ENCODE measurements around the gene ZSCAN10. TPM values are rescaled to one million over a fixed set of nuclear protein-coding genes. Genes with fewer than 3 reads are reported as not detected.

The ZSCAN10 gene
- total RNA-seq, 4 donors from 2014 or later: not detected

- H3K27me3 ChIP-seq: no peaks in the 10 kb centered on the region
- no peak overlapping the region for H3K27ac ChIP-seq
- H3K36me3 ChIP-seq: no peaks in the 10 kb centered on the region
- no peak overlapping the region for H3K4me3 ChIP-seq (replicated peaks in 1 of 3)
- peak; percentile 83 to 87 for DNase-seq
- no peaks in the 10 kb centered on the region for H3K9me3 ChIP-seq
- WGBS, 2 donors: 5 to 6% methylated on average over 38 to 39 of the region's 39 CpGs
- intact Hi-C loops (cut with DNase I): no loop called here
- TF ChIP-seq, protein P1, sequence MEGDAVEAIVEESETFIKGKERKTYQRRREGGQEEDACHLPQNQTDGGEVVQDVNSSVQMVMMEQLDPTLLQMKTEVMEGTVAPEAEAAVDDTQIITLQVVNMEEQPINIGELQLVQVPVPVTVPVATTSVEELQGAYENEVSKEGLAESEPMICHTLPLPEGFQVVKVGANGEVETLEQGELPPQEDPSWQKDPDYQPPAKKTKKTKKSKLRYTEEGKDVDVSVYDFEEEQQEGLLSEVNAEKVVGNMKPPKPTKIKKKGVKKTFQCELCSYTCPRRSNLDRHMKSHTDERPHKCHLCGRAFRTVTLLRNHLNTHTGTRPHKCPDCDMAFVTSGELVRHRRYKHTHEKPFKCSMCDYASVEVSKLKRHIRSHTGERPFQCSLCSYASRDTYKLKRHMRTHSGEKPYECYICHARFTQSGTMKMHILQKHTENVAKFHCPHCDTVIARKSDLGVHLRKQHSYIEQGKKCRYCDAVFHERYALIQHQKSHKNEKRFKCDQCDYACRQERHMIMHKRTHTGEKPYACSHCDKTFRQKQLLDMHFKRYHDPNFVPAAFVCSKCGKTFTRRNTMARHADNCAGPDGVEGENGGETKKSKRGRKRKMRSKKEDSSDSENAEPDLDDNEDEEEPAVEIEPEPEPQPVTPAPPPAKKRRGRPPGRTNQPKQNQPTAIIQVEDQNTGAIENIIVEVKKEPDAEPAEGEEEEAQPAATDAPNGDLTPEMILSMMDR (IDR thresholded peaks at IDR 0.05): no peak
- peaks cover 5 to 14% of the 10 kb centered on the region in 2 donors for H3K4me1 ChIP-seq
Measured at GRCh38 chr16:3099732-3100499, 822 bp upstream of the ZSCAN10 start.

DNA sequence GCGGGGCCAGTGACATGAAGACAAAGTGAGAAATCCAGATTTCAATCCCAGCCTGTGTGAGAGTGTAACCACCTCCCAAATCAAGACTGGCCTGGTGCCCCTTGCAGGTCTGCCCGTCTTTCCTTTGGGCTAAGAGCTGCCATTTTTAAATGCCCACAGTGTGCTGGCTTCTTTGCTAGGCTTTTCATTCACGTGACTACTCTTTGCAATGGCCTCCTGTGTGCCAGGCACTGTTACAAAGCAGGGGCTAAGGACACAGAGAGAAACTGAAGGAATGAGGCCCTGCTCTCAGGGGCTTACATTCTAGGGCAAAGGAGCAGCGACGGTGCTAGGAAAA lies 269 bp upstream of the ZSCAN10 start:
- Histone ChIP-seq H3K4me3 (replicated peaks in 1 of 3) (no peak overlapping the region), H3K9me3 (no peaks in the 10 kb centered on the region), H3K36me3 (no peaks in the 10 kb centered on the region), H3K27ac (no peak overlapping the region), H3K27me3 (no peaks in the 10 kb centered on the region), H3K4me1 (peaks cover 5 to 14% of the 10 kb centered on the region in 2 donors)
- intact Hi-C loops (cut with DNase I): no loop called here
- no peak for DNase-seq
- WGBS, 2 donors: 78 to 85% methylated on average over 5 of the region's 5 CpGs
- no peak for TF ChIP-seq POLR2A (IDR thresholded peaks at IDR 0.05)
- TF ChIP-seq, protein P1 (IDR thresholded peaks at IDR 0.05): no peak

DNA sequence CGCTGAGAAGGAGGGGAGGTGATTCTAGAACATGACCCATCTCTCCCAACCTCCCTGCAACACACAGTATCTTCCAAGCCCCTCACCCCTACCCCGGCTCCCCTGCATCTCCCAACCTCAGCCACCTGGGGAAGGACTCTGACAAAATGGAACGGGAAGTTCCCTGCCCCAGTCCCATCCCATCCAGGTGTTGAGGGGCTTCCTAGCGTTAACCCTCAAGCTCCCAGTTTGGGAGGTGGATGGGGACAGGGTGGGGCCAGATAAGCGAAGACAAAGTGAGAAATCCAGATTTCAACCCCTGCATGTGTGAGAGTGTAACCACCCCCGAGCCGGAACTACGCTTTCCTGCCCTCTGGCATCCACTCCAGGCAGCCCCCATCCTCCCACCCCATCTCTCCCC lies 1.8 kb downstream of the ZSCAN10 start:
- WGBS, 2 donors: 40 to 46% methylated on average over 8 of the region's 8 CpGs
- H3K27me3 ChIP-seq: no peaks in the 10 kb centered on the region
- intact Hi-C loops (cut with DNase I): no loop called here
- H3K36me3 ChIP-seq: no peaks in the 10 kb centered on the region
- no peaks in the 10 kb centered on the region for H3K9me3 ChIP-seq
- H3K27ac ChIP-seq: no peak overlapping the region
- no peak overlapping the region for H3K4me3 ChIP-seq (replicated peaks in 1 of 3)
- DNase-seq: no peak
- TF ChIP-seq, protein P1 (IDR thresholded peaks at IDR 0.05): no peak
- no peak for TF ChIP-seq POLR2A (IDR thresholded peaks at IDR 0.05)
- peaks cover 5 to 14% of the 10 kb centered on the region in 2 donors for H3K4me1 ChIP-seq

GRCh38 chr16:3096362-3096761 lies 2.7 kb downstream of the ZSCAN10 start:
- Histone ChIP-seq H3K27ac (no peak overlapping the region), H3K4me1 (peaks cover 5 to 14% of the 10 kb centered on the region in 2 donors), H3K36me3 (no peaks in the 10 kb centered on the region), H3K27me3 (no peaks in the 10 kb centered on the region), H3K4me3 (replicated peaks in 1 of 3) (no peak overlapping the region), H3K9me3 (no peaks in the 10 kb centered on the region)
- no peak for DNase-seq
- intact Hi-C loops (cut with DNase I): no loop called here
- 85 to 90% methylated on average over 5 to 6 of the region's 6 CpGs for WGBS, 2 donors
- TF ChIP-seq, protein P1 (IDR thresholded peaks at IDR 0.05): no peak
- no peak for TF ChIP-seq POLR2A (IDR thresholded peaks at IDR 0.05)

- H3K27ac ChIP-seq: no peak overlapping the region
- WGBS, 2 donors: 30 to 42% methylated on average over 4 of the region's 4 CpGs
- H3K9me3 ChIP-seq: no peaks in the 10 kb centered on the region
- no peak overlapping the region for H3K4me3 ChIP-seq (replicated peaks in 1 of 3)
- DNase-seq: no peak
- peaks cover 5 to 11% of the 10 kb centered on the region in 2 donors for H3K4me1 ChIP-seq
- no peaks in the 10 kb centered on the region for H3K27me3 ChIP-seq
- H3K36me3 ChIP-seq: no peaks in the 10 kb centered on the region
- intact Hi-C loops (cut with DNase I): no loop called here
- no peak for TF ChIP-seq POLR2A (IDR thresholded peaks at IDR 0.05)
- TF ChIP-seq, protein P1 (IDR thresholded peaks at IDR 0.05): peak in 1 of 6 experiments; percentile 8
Measured at GRCh38 chr16:3095869-3096268, 3.2 kb downstream of the ZSCAN10 start.

Measured in thyroid gland (tissue), 4 donors.